Spleen (tissue), 11 donors: Measurements from ENCODE around the gene OXLD1. TPM values are rescaled to one million over a fixed set of nuclear protein-coding genes. Genes with fewer than 3 reads are reported as not detected.

Experiments used
- DNase-seq: peaks from one replicate; pipeline ENCODE4 v3.0.0-alpha.2; 2020
- H3K27ac ChIP-seq, 8 donors: fragments of 200-600 bp; sonication (generic) in 7 of 8; 1 replicate in 4 of 8; 2 replicates in 4 of 8; pipeline versions ENCODE4 v1.5.0 to v1.8.0; 2016 to 2021; ENCODE audit warnings: inconsistent platforms in 4 of 8, mild to moderate bottlenecking in 4 of 8, moderate library complexity in 1 of 8
- H3K27me3 ChIP-seq, 7 donors: fragments of 200-600 bp; sonication (generic) in 6 of 7; replicated peaks in 1 of 7; 1 replicate in 4 of 7; 2 replicates in 3 of 7; pipeline versions ENCODE4 v1.5.0 to v1.8.0; 2016 to 2021; ENCODE audit warnings: inconsistent platforms in 3 of 7, mild to moderate bottlenecking in 1 of 7
- H3K36me3 ChIP-seq, 6 donors: fragments of 200-600 bp; sonication (generic) in 5 of 6; 1 replicate in 4 of 6; 2 replicates in 2 of 6; pipeline versions ENCODE4 v1.5.0 to v1.8.0; 2016 to 2021; ENCODE audit warnings: inconsistent platforms in 2 of 6
- H3K4me1 ChIP-seq, 6 donors: fragments of 200-600 bp; sonication (generic) in 5 of 6; 1 replicate in 3 of 6; 2 replicates in 3 of 6; pipeline versions ENCODE4 v1.5.0 to v1.8.0; 2016 to 2021; ENCODE audit warnings: inconsistent platforms in 3 of 6
- H3K4me3 ChIP-seq, 8 donors: fragments of 200-600 bp; sonication (generic) in 7 of 8; 1 replicate in 4 of 8; 2 replicates in 4 of 8; pipeline versions ENCODE4 v1.5.0 to v1.8.0; 2016 to 2021; ENCODE audit warnings: inconsistent platforms in 4 of 8, mild to moderate bottlenecking in 4 of 8, moderate library complexity in 2 of 8
- H3K9me3 ChIP-seq, 8 donors: fragments of 200-600 bp; sonication (generic) in 7 of 8; 1 replicate in 4 of 8; 2 replicates in 4 of 8; pipeline versions ENCODE4 v1.5.0 to v1.8.0; 2016 to 2021; ENCODE audit warnings: inconsistent platforms in 4 of 8
- CTCF ChIP-seq, 11 experiments: fragments of 200-600 bp in 7 of 11; fragments of 450-650 bp in 4 of 11; sonication (generic) in 4 of 11; IDR thresholded peaks in 8 of 11; conservative IDR thresholded peaks in 3 of 11; 1 replicate in 7 of 11; 2 replicates in 4 of 11; pipeline versions ENCODE4 v1.4.0 to v1.8.0; 2016 to 2021; ENCODE audit warnings: antibody characterized with exemption in 11 of 11, inconsistent platforms in 4 of 11, mild to moderate bottlenecking in 1 of 11
- POLR2A ChIP-seq, 3 donors: fragments of 450-650 bp; IDR thresholded peaks; one replicate each; pipeline ENCODE4 v1.5.1; 2017; ENCODE audit warnings: antibody characterized with exemption in 3 of 3, mild to moderate bottlenecking in 1 of 3
- POLR2AphosphoS5 ChIP-seq, 3 donors: sonication (generic); formaldehyde crosslinking; IDR thresholded peaks; one replicate each; pipeline ENCODE4 v1.5.1; 2017; ENCODE audit warnings: antibody characterized with exemption in 3 of 3
- WGBS, 5 donors: extraction: QIAGEN DNeasy Blood & Tissue Kit in 3 of 5; methylation state at CpG; one replicate each; pipeline versions ENCODE4 v1.1.5 to v1.1.7; 2013 to 2018; 5-methylcytosine and 5-hydroxymethylcytosine counted together
- intact Hi-C: fragments of 100-400 bp; cut with DNase I; formaldehyde crosslinking; loops from one replicate; pipeline ENCODE4 v1.15.0; 2023; ENCODE audit warnings: low total_unique reads
- polyA plus RNA-seq, 3 donors: library from polyadenylated mRNA; stranded (reverse); fragments of 200-250 nt; gene quantifications; one replicate each; pipeline ENCODE4 v1.2.1, GENCODE V29; 2013
- total RNA-seq, 7 donors: library from RNA; depleted of rRNA in 3 of 7; stranded (reverse); fragments of >200 nt in 3 of 7; fragmentation: NEBNext Ultra II Directional in 4 of 7; extraction: Animal tissue kit (Norgen Biotek cat#: 25700) in 4 of 7; gene quantifications; one replicate each; pipeline versions ENCODE4 v1.1.0 to v1.2.1, GENCODE V29; 2016 to 2021
- donor health status: healthy with polysubstance abuse.
- donor health status: DM: no; HTN: no; CAD: no; lungs with moderate emphysema.
- donor health status: DM: no; HTN: no; CAD: no.
- donor health status: Bipolar disorder and iron deficiency.
- donor health status: healthy.
- donor health status: DM: no; HTN: no; CAD: no.
- donor health status: DM: yes; HTN: yes; CAD: no.

OXLD1 gene
- total and polyA plus RNA-seq, 10 donors = 29.4 to 110 (median 36.8) TPM

GRCh38 chr17:81666092-81666341, 388 bp downstream of the OXLD1 start:
- TF ChIP-seq CTCF (IDR thresholded peaks at IDR 0.05 in 8 of 11, conservative IDR thresholded peaks at IDR 0.05 in 3 of 11) (no peak), POLR2AphosphoS5 (IDR thresholded peaks at IDR 0.05) (no peak), POLR2A (IDR thresholded peaks at IDR 0.05) (no peak)
- 0 to 1% (median 1%) methylated on average over 7 to 16 of the region's 16 CpGs for WGBS, 5 donors
- no peaks in the 10 kb centered on the region for H3K9me3 ChIP-seq
- H3K4me3 ChIP-seq = peak overlapping the region; percentile 86 to 100 (median 96)
- DNase-seq = no peak
- no peaks in the 10 kb centered on the region for H3K27me3 ChIP-seq
- intact Hi-C loops = no loop called here
- H3K27ac ChIP-seq = peak overlapping the region; percentile 93 to 97 (median 96)
- peaks cover 0 to 50% (median 31%) of the 10 kb centered on the region in 6 donors for H3K36me3 ChIP-seq
- peaks cover 18 to 80% (median 40%) of the 10 kb centered on the region in 6 donors for H3K4me1 ChIP-seq

GRCh38 chr17:81665205-81666091, 957 bp downstream of the OXLD1 start:
- Histone ChIP-seq H3K27ac (peak overlapping the region; percentile 93 to 97 (median 96)), H3K27me3 (no peaks in the 10 kb centered on the region), H3K4me3 (peak overlapping the region; percentile 86 to 100 (median 96)), H3K36me3 (peaks cover 0 to 44% (median 27%) of the 10 kb centered on the region in 6 donors), H3K4me1 (peaks cover 18 to 80% (median 40%) of the 10 kb centered on the region in 6 donors), H3K9me3 (no peaks in the 10 kb centered on the region)
- TF ChIP-seq POLR2A (IDR thresholded peaks at IDR 0.05) (no peak), POLR2AphosphoS5 (IDR thresholded peaks at IDR 0.05) (no peak), CTCF (IDR thresholded peaks at IDR 0.05 in 8 of 11, conservative IDR thresholded peaks at IDR 0.05 in 3 of 11) (no peak)
- intact Hi-C loops = no loop called here
- 37 to 53% (median 45%) methylated on average over 10 to 30 of the region's 30 CpGs for WGBS, 5 donors
- DNase-seq = no peak

GRCh38 chr17:81664051-81664470, 2.3 kb downstream of the OXLD1 start:
- intact Hi-C loops = no loop called here
- DNase-seq = no peak
- WGBS, 5 donors = 74 to 93% (median 89%) methylated on average over 6 to 7 of the region's 7 CpGs
- no peaks in the 10 kb centered on the region for H3K27me3 ChIP-seq
- H3K4me3 ChIP-seq = no peak overlapping the region
- peak overlapping the region in 2 of 8 donors; percentile 62 to 67 for H3K27ac ChIP-seq
- H3K36me3 ChIP-seq = peaks cover 0 to 30% (median 13%) of the 10 kb centered on the region in 6 donors
- TF ChIP-seq POLR2AphosphoS5 (IDR thresholded peaks at IDR 0.05) = peak in 2 of 3 donors; percentile 16 to 43
- TF ChIP-seq CTCF (IDR thresholded peaks at IDR 0.05 in 8 of 11, conservative IDR thresholded peaks at IDR 0.05 in 3 of 11) = no peak
- no peak for TF ChIP-seq POLR2A (IDR thresholded peaks at IDR 0.05)
- peaks cover 18 to 66% (median 38%) of the 10 kb centered on the region in 6 donors for H3K4me1 ChIP-seq
- H3K9me3 ChIP-seq = no peaks in the 10 kb centered on the region

- Histone ChIP-seq H3K4me3 (no peak overlapping the region), H3K36me3 (peaks cover 0 to 16% (median 6%) of the 10 kb centered on the region in 6 donors), H3K9me3 (no peaks in the 10 kb centered on the region), H3K4me1 (peaks cover 9 to 48% (median 20%) of the 10 kb centered on the region in 6 donors), H3K27me3 (no peaks in the 10 kb centered on the region), H3K27ac (no peak overlapping the region)
- intact Hi-C loops = no loop called here
- DNase-seq = no peak
- no peak for TF ChIP-seq POLR2A (IDR thresholded peaks at IDR 0.05)
- no peak for TF ChIP-seq POLR2AphosphoS5 (IDR thresholded peaks at IDR 0.05)
- no peak for TF ChIP-seq CTCF (IDR thresholded peaks at IDR 0.05 in 8 of 11, conservative IDR thresholded peaks at IDR 0.05 in 3 of 11)
- WGBS, 5 donors = 91 to 97% (median 93%) methylated on average over 4 of the region's 4 CpGs
These were observed 4.4 kb downstream of the OXLD1 start for GRCh38 chr17:81662002-81662401.
